Nephron progenitor cell (in vitro differentiated cells): ENCODE results near the gene COL9A1.

Experiments used
- DNase-seq: peaks from one replicate; pipeline ENCODE4 v3.0.0; 2021
- H3K27ac Mint-ChIP-seq: 2 replicates; pipeline ENCODE4 v1.8.0; 2021; ENCODE audit warnings: mild to moderate bottlenecking, moderate library complexity, mixed read lengths
- H3K27me3 Mint-ChIP-seq: 2 replicates; pipeline ENCODE4 v1.8.0; 2021; ENCODE audit warnings: mild to moderate bottlenecking, low read depth, mixed read lengths; ENCODE audit not compliant: poor library complexity
- H3K36me3 Mint-ChIP-seq: 2 replicates; pipeline ENCODE4 v1.8.0; 2021; ENCODE audit warnings: low read depth, mixed read lengths
- H3K4me1 Mint-ChIP-seq: 2 replicates; pipeline ENCODE4 v1.8.0; 2021; ENCODE audit warnings: mixed read lengths
- H3K4me3 Mint-ChIP-seq: 2 replicates; pipeline ENCODE4 v1.8.0; 2021; ENCODE audit warnings: mild to moderate bottlenecking, moderate library complexity, mixed read lengths
- H3K9me3 Mint-ChIP-seq: 2 replicates; pipeline ENCODE4 v1.8.0; 2021; ENCODE audit warnings: mild to moderate bottlenecking, moderate library complexity, mixed read lengths
- CTCF ChIP-seq: fragments of 200-600 bp; sonication (generic); IDR thresholded peaks from 2 replicates; pipeline ENCODE4 v1.5.0; 2021; ENCODE audit warnings: antibody characterized with exemption

COL9A1 gene

GRCh38 chr6:70285201-70285600 is 17.7 kb downstream of the COL9A1 start:
- Mint-ChIP-seq H3K9me3 (peaks cover 5% of the 10 kb centered on the region), H3K36me3 (no peaks in the 10 kb centered on the region), H3K4me1 (peaks cover 7% of the 10 kb centered on the region), H3K27ac (no peak overlapping the region), H3K4me3 (no peak overlapping the region), H3K27me3 (no peaks in the 10 kb centered on the region)
- TF ChIP-seq CTCF: no peak
- DNase-seq: no peak

GRCh38 chr6:70282919-70283461 is 19.9 kb downstream of the COL9A1 start:
- TF ChIP-seq CTCF: no peak
- H3K27ac Mint-ChIP-seq: no peak overlapping the region
- H3K4me1 Mint-ChIP-seq: peaks cover 7% of the 10 kb centered on the region
- peak overlapping the region; percentile 78 for H3K4me3 Mint-ChIP-seq
- peaks cover 5% of the 10 kb centered on the region for H3K9me3 Mint-ChIP-seq
- H3K27me3 Mint-ChIP-seq: peaks cover 9% of the 10 kb centered on the region
- no peaks in the 10 kb centered on the region for H3K36me3 Mint-ChIP-seq
- peak; percentile 63 for DNase-seq

GRCh38 chr6:70282312-70282918 is 20.5 kb downstream of the COL9A1 start:
- peaks cover 5% of the 10 kb centered on the region for H3K9me3 Mint-ChIP-seq
- no peaks in the 10 kb centered on the region for H3K36me3 Mint-ChIP-seq
- peak overlapping the region; percentile 78 for H3K4me3 Mint-ChIP-seq
- H3K27me3 Mint-ChIP-seq: peaks cover 15% of the 10 kb centered on the region
- DNase-seq: peak; percentile 47
- H3K4me1 Mint-ChIP-seq: peaks cover 7% of the 10 kb centered on the region
- no peak overlapping the region for H3K27ac Mint-ChIP-seq
- TF ChIP-seq CTCF: no peak

- peaks cover 20% of the 10 kb centered on the region for H3K27me3 Mint-ChIP-seq
These were observed 21.0 kb downstream of the COL9A1 start for GRCh38 chr6:70281923-70282311.

GRCh38 chr6:70280400-70280853 is 22.5 kb downstream of the COL9A1 start:
- Mint-ChIP-seq H3K27ac (no peak overlapping the region), H3K4me3 (no peak overlapping the region), H3K4me1 (peaks cover 7% of the 10 kb centered on the region), H3K36me3 (no peaks in the 10 kb centered on the region), H3K9me3 (peaks cover 5% of the 10 kb centered on the region), H3K27me3 (peaks cover 22% of the 10 kb centered on the region)
- no peak for DNase-seq
- TF ChIP-seq CTCF: no peak

More at GRCh38 chr6:70281923-70282311, 21.0 kb downstream of the COL9A1 start:
- DNase-seq: no peak
- peak overlapping the region; percentile 78 for H3K4me3 Mint-ChIP-seq
- no peaks in the 10 kb centered on the region for H3K36me3 Mint-ChIP-seq
- peaks cover 5% of the 10 kb centered on the region for H3K9me3 Mint-ChIP-seq
- TF ChIP-seq CTCF: no peak
- H3K4me1 Mint-ChIP-seq: peaks cover 7% of the 10 kb centered on the region
- H3K27ac Mint-ChIP-seq: no peak overlapping the region

GRCh38 chr6:70277470-70277869 is 25.4 kb downstream of the COL9A1 start:
- H3K4me3 Mint-ChIP-seq: no peak overlapping the region
- H3K9me3 Mint-ChIP-seq: peaks cover 5% of the 10 kb centered on the region
- H3K27ac Mint-ChIP-seq: no peak overlapping the region
- no peaks in the 10 kb centered on the region for H3K36me3 Mint-ChIP-seq
- no peak for TF ChIP-seq CTCF
- H3K27me3 Mint-ChIP-seq: peaks cover 35% of the 10 kb centered on the region
- H3K4me1 Mint-ChIP-seq: peaks cover 13% of the 10 kb centered on the region
- no peak for DNase-seq
